AG08396 (cell line): ENCODE data around the gene CRYM.

Experiments used
- DNase-seq: peaks from one replicate; pipeline ENCODE4 v3.0.0; 2012; ENCODE audit warnings: low spot score, mixed read lengths

CRYM gene

DNA sequence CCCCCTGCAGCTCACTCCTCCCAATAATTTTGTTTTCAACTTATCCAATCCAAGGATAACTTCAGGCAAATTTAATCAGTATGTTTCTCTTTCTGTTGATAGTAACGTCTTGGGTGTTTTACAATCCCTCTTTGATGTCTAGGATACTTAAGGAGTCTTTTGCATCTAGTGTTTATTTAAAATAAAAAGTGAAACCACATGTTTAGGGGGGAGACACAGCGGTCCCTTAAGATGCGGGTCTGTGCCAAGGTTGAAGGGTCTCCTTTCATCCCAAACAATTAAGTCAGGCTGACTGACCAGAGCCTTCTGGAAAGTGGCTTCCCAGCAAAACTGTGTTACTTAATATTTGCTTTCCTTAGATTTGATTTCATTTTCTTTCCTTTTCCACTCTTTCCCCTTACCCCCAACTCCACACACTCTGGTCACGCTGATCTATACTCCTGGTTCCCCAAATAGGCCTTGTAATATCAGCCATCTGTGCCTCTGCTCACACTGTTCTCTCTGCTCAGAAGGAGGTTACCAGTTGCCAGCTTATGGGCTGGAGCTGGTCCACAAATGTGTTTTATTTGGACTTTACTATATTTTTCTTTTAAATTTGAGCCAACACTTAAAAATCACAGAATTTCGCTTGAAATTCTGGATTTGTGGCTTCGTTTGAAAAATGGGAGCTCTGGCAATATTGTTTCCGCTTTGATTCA, 33.4 kb downstream of the CRYM start:
- no peak for DNase-seq

DNA sequence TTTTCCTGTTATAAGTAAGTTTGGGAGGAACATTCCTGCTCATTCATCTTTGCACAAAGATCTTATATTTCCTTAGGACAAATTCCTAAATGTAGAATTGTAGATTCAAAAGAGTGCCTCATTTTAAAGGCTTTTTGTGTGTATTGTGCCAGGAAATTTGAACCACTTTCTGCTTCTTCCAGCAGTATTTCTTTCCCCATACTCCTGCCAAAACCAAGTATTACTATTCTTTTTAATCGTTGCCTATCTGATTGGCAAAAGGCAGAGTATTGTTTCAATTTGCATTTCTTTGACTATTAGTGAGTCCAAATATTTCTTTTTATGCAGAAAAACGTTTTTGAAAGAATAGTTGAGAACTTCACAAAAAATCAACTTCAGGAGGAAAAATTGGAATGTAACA, 35.3 kb downstream of the CRYM start:
- DNase-seq: no peak

DNA sequence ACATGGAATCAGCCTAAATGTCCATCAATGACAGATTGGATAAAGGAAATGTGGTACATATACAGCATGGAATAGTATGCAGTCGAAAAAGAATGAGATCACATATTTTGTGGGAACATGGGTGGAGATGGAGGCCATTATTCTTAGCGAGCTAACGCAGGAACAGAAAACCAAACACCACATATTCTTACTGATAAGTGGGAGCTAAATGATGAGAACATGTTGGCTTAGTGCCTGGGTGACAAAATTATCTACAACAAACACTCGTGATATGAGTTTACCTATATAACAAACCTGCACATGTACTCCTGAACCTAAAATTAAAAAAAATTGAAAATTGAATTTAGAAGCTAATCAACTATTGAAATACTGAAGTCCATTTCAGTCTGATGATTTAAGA, 38.4 kb downstream of the CRYM start:
- no peak for DNase-seq

- DNase-seq: no peak
These were observed 41.3 kb downstream of the CRYM start for GRCh38 chr16:21236831-21237230.

DNA sequence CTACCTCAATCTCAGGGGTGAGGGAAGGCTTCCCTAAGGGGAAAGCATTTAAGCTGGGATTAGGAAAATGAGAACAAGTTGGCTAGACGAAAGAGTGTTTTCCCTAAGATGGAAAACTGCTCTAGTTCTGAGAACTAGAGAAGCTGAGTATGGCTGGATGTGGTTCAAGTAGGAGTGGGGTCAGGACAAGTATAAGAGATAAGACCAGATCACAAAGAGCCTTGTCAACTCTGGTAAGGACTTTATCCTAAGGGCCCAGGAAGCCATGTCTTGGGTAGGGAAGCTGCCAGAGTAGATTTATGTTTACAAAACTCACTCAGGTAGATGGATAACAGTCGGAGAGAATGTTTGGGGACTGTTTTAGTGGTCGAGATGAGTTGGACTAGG, 42.9 kb downstream of the CRYM start:
- DNase-seq: no peak

DNA sequence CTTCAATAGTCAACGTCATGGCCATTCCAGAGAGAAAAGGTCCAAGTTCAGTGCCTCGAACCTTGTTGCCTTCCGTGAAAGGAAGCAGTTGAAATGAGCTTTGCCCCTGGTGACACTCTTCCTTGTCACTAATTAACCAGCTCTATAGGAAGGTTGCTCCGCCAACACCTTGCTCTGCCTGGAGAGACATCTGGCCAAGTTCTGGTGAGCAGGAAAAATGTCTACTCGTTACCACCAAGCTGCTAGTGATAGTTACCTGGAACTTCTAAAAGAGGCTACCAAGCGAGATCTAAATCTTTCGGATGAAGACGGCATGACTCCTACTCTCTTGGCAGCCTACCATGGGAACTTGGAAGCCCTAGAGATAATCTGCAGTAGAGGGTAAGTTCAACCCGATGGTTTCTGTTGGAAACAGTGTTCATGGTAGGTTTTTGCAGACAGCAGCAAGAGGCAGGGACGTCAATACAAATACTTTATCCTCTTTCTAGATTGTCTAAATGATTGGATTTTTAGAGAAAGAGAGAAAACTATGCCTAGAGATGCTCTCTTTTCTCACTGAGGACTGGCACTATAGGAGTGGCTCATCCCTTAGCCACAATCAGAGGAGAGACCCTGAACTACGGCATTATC, 44.5 kb downstream of the CRYM start, which contains the start of gene ANKS4B:
TSS of gene ANKS4B (plus strand) at position 179 of the 630 bp plus-strand sequence. CDS start at position 218, 39 bp downstream.
- no peak for DNase-seq

DNA sequence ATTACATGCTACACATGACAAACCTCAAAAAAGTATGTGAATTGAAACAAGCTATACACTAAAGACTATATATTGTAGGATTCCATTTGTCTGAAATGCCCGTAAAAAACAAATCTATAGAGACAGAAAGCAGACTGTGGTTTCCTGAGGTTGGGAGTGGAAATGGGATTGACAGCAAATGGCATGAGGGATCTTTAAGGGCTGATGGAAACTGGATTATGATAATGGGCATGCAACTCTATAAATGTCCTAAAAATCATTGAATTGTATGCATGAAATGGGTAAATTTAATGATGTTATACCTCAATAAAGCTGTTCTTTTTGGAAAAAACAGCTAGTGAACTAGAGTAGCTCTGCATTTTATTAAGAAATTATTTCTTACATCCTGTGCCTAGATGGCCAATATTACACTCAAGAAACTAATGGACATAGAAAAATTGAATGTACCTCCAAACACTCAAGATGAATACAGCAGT, 45.0 kb downstream of the CRYM start:
- DNase-seq: no peak

- no peak for DNase-seq
These were observed 49.7 kb downstream of the CRYM start for GRCh38 chr16:21228361-21228872.

GRCh38 chr16:21227866-21228265, 50.2 kb downstream of the CRYM start:
- DNase-seq: no peak

DNA sequence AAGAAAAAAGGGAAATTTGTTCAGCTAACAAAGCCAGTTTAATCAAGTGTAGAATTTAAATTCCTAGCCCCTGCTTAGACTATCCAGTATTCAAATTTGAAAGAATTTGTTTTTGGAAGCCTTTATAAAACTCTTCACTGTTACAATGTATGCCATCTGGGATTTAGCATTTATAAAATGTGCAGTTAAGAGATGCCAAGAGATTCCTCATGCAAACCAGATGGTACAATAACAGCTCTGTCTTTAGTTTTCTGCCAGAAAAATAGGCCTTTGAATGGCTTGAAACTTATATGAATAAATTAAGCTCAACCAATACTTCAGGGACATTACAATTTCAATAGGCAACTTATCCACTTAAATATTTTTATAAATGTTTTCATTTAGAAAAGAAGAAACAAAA, 51.3 kb downstream of the CRYM start:
- no peak for DNase-seq

- DNase-seq: no peak
These were observed 53.3 kb downstream of the CRYM start for GRCh38 chr16:21224800-21225199.

GRCh38 chr16:21223787-21224186, 54.3 kb downstream of the CRYM start:
- no peak for DNase-seq

DNA sequence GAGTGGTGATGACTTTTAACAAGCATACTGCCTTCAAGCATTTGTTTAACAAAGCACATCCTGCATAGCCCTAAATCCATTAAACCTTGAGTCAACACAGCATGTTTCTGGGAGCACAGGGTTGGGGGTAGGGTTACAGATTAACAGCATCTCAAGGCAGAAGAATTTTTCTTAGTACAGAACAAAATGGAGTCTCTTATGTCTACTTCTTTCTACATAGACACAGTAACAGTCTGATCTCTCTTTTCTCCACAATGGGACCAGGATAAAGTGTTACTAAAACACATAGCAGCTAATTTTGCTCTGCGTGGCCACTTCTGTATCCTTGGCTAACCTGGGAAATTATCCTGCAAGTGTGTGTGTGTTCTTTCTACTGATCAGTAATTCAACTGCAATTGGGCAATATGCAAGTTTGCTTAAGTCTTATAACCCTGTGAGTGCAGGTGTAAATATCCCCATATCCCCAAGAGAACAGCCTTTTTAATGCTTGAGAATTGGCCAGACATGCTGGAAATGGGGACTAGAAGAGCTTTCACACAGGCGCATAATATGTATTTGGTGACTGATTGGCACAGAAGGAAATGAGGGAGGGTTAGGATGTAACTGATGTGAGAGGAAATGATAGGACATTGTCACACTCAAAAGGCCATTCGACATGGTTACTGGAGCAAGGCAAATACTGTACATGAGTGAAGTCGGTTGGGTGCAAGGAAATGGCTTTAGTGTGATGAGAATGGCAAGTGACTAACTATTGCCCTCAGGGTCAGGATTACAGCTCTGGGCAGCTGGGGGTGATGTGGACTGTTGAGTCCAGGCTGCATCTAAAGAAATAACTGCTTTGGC, 55.4 kb downstream of the CRYM start:
- DNase-seq: no peak

DNA sequence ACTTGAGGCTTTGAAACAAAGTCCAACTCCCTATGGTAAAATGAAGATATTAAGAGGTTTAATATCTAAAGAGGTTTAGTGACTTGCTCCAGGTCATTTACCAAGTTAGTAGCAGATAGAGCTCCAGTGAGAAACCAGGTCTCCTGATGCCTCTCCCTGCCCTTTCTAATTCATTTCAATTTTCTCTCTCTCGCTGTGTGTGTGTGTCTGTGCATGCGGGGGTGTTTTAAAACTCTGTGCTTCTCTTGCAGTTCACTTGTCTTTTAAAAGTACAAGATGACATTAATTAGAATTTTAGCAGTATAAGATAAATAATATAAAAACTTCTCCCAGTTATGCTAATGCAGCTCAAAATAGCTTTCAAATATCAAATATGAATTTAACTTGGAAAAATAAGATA, 58.5 kb downstream of the CRYM start:
- no peak for DNase-seq

- DNase-seq: no peak
These were observed 59.9 kb downstream of the CRYM start for GRCh38 chr16:21218153-21218552.

DNA sequence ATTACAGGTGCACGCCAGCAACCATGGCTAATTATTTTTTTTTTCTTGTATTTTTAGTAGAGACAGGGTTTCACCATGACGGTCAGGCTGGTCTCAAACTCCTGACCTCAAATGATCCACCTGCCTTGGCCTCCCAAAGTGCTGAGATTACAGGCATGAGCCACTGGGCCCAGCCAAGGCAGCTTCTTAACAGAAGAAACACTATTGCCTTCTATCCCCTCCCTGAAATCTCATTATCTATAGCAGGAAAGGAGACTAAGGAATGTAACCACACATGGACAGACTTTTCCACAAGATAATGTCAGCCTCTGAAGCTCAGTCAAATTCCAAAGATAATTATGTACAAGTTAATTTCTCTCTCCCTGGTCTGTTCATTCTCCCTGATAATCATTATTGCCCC, 61.0 kb downstream of the CRYM start:
- DNase-seq: no peak

DNA sequence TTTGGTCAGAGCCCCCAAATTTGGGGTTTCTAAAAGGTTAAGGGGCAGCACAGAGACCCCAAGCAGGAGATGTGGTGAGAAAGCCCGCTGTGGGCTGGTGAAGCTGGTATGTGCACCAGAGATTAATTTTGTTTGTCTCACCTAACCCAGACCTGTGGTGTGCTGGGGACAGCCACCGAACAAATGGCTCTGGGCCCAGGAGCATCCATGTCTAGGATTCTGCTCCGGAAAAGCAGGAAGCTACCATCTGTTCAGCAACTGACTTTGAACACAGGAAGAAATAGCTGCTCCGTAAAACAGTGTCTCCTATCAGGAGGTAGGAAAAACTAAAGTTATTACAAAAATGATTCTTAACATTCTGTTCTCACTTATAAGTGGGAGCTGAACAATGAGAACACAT, 64.0 kb downstream of the CRYM start:
- no peak for DNase-seq

DNA sequence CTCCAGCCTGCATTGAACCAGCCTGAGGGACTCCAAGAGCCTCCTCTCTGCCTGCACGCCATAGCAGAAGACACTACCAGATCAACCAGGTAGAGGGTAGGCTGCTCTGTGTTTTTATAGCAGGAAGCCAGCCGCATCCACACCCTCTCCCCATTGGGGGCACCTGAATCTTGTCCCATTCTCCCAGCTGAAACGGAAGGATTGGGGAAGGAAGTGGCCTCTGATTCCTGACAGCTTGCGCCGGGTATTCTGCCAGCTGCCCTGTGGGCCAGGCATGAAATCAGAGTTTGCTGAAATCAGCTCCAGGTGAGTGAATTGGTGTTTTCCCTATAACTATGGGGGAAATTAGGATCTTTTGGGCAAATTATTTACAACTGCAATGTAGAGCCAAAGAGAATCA, 66.6 kb downstream of the CRYM start, which contains the start of gene ZP2:
TSS of gene ZP2 (minus strand) at position 89 of the 400 bp plus-strand sequence. CDS start at position 62, 27 bp downstream.
- DNase-seq: no peak
